ENCODE measurements around the gene GMCL2.

GMCL2 gene

DNA sequence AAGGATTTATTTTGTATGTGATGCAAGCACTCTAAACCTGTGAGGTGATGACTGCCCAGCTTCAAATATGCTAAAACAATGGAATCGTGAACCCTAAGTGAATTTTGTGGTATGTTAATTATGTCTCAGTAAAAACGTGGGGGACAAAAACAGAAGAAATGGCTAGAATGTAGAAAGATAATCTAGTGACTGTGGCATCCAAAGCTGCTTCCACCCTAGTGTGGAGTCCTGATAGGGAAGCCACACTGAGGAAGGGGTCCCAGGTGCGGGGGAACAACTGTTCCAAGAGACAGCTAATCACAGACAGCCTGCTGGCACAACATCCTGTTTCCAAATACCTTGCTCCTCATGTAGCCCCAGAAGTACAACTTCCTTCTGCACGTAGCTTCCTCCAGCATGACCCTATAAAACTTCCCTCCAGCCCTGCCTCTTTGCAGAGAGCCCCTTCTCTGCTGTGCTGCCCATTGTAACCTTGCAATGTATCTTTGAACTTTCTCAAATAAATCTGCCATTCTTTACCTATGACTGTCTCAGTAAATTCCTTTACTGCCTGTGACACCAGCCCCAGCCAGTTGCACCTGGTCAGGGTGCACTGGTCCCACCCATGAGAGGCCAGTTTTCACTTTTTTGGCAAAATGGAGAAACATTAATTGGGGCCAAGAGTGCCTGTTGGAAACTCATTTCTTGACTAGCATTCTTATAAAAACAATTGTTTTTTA lies 4.9 kb downstream of the GMCL2 start:
- no peak for DNase-seq (ENCODE audit: low spot score)

DNA sequence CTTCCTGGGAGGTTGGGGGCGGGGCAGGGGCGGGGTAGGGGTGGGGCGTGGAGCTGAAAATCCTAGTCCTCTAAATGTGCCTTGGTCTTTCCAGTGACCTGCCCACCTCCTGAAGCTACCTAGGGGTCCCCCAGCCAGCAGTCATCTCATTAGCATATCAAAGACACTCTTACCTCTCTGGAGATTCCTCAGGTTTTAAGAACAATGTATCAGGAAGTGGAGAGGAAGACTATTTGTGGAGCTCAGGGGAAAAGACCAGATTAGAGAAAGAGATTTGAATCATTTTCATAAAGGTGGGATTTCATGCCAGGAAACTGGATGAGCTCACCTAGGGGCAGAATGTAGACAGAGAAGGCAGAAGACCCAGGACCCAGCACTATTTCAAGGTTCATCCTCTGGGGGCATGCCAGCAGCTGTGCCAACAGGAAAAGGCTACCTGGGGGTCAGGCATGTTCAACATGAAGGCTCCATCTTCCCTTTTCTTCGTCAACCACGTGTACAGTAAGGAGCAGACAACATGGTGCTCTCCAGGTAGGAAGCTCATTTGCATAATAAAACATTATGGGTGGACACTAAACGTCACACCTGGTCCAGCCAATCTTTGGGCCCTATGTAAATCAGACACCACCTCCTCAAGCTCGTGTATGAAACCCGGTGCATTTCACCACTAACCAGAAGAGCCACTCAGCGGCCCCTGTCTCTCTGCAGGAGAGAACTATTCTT lies 6.9 kb downstream of the GMCL2 start:
- DNase-seq (ENCODE audit: low spot score) = no peak

DNA sequence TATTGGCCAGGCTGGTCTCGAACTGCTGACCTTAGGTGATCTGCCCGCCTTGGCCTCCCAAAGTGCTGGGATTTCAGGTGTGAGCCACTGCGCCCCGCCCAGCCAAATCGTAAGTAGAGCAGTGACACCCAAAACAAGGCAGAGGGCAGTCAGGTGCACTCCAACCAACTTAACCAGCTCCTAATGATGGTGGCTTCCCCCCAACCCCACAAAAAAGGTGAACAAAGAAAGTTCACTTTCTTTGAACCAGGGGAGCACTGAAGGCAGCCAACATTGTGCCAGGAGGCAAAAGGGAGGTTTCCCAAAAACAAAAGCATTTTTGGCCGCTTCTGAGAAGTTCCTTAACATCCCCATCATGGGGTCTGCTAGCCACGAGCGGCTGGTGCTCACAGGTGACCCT lies 9.6 kb downstream of the GMCL2 start:
- DNase-seq (ENCODE audit: low spot score) = no peak

DNA sequence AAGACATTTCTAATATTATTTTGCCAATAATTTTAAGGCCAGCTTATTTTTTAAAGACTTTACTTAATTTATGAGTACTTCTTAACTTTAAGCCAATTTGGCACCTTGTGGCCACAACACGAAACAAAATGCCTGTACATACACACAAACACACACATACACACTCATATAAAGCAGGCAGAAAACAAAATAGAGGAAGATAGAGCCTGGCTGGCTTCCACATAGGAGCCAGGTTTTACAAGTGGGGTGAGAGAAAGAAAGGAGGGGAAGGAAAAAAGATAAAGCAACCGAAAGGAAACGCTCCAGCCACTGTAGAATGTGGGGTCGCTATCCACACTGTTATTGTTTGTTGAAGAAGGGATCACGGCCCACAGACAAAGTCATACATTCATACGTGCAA lies 10.4 kb downstream of the GMCL2 start:
- no peak for DNase-seq (ENCODE audit: low spot score)

DNA sequence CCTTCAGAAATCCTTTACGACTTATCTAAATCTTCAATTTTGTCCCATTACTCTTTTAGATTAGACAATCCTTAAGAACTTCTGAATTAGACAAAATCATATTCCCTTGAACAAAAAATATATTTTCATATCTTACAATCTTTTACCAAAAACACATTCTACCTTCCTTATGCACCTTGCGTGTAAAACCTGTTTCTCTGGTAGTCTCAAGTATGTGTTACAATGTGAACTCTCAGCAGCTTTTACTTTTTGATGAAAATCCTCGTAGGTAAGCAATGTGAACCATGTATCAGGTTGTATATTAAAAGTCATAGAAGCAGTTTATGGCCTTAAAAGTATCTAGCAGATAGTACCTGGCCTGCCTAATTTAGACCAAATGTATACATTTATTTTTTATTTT lies 12.7 kb downstream of the GMCL2 start:
- DNase-seq (ENCODE audit: low spot score) = no peak

DNA sequence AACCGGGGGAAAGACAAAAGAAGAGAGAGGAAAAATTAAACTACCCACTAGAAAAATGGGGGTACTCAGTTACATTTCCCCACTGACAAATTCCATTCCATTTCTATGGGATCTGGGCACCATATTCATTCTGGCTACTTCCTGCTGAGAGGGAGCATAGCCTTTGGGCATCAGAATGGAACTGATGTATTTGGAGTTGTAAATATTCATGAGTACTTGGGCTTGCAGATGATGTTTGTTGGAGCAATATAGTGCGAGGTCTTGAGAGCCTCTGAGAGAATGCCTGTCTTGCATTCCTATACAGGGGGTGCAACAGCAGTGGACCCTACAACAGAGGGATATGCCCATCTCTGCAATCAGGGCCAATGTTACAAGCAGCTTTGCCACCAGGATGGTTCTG lies 16.7 kb downstream of the GMCL2 start:
- no peak for DNase-seq (ENCODE audit: low spot score)

DNA sequence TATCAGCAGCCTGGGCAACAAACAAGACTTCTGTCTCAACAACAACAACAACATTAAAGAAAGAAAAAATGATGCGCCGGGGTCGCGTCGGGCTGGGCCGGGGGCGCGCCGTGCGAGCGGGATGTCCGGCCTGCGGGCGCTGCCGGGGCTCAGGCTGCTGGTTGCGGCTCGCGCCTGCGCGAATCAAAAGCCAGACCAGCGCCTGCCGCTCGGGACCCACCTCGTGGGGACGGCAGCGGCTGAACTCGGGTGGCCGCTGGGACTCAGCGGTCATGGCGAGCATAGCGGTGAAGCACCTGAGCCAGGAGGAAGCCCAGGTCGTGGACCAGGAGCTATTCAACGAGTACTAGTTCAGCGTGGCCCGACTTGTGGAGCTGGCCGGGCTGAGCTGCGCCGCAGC lies 21.6 kb downstream of the GMCL2 start:
- no peak for DNase-seq (ENCODE audit: low spot score)

DNA sequence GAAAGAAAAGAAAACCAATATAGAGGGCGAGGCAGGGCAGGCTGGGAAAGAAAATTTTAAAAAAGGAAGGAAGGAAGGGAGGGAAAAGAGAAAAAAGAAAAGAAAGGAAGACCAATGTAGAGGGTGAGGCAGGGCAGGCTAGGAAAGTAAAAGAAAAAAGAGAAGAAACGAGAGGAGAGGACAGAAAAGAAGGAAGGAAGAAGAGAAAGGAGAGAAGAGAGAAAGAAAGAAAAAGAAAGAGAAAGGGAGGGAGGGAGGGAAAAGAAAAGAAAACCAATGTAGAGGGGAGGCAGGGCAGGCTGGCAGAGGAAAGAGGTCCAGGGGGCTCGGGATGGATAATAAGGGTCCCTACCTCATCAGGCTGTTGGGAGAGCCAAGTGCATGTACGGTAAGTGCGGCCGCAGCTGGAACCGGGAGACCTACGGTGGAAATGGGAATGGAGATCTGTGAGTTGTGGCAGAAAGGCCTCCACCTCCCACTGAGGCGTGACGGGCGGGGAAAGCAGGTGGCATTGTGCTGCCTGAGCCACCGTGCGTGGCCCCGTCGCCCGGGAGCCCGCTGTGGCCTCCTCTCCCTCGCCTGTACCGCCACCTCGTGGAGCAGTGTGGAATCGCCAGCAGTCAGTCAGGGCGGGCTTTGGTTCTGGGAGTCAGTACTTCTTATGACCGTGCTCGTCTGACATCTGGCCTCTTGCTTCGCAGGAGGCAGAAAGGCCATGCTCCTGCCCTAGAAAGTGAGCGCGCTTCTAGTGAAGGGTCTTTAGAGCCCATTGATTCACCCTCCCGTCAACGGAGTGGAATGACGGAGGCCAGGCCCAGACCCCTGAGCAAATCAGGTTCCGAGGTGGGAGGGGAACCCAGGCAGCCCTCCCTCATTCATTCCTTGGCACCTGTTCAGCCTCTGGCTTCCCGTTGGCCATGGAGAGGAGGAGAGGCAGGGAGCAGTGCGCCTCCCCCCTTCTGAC lies 23.1 kb downstream of the GMCL2 start:
- DNase-seq (ENCODE audit: low spot score) = peak; percentile 90

DNA sequence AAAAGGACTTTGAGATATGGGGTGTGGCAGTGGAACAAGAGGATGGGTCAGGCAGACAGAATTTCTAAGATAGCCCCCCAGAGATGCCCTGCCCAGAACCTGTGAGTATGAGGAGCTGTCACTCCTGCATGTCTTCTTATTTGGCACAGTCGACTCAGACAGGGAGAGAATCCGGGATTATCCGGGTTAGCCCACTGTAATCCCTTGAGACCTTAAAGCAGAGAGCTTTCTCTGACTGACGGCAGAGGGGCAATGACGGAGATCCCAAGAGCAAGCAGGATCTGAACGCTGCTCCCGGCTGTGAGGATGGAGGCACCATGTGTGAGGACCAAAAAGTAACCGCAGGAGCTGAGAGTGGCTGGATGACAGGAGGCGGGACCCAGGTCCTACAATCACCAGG lies 24.7 kb downstream of the GMCL2 start:
- DNase-seq (ENCODE audit: low spot score) = no peak

DNA sequence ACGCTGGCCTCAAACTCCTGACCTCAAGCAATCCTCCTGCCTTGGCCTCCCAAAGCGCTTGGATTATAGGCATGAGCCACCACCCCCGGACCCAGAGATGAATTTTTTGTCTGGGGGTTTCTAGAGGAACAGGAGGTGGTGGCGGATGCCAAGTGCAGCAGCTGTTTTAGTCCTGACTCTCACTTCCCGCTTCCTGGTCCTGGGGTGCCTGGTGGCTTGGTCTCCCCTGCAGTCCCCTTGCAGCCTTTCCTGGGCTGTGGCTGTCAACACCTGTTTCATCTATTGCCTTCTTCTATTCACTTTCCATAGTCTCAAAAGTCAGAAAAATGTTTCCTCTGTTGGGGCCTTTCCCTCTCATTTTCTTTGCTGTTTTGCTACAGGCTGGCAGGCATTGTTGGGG lies 27.0 kb downstream of the GMCL2 start:
- no peak for DNase-seq (ENCODE audit: low spot score)

DNA sequence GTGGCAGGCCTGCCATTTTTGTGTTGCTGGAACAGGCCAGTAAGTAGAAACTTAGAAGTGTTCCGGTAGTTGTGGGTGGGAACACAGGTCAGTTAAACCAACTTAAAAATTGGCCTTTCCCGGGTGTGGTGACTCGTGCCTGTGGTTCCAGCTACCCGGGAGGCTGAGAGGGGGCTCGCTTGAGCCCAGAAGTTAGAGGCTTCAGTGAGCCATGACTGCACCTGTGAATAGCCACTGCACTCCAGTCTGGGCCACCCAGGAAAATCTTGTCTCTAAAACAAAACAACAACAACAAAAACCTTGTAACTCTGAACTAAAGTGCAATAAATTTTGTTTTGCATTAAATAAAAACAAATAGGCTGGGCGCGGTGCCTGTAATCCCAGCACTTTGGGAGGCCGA lies 32.1 kb downstream of the GMCL2 start:
- DNase-seq (ENCODE audit: low spot score) = no peak

DNA sequence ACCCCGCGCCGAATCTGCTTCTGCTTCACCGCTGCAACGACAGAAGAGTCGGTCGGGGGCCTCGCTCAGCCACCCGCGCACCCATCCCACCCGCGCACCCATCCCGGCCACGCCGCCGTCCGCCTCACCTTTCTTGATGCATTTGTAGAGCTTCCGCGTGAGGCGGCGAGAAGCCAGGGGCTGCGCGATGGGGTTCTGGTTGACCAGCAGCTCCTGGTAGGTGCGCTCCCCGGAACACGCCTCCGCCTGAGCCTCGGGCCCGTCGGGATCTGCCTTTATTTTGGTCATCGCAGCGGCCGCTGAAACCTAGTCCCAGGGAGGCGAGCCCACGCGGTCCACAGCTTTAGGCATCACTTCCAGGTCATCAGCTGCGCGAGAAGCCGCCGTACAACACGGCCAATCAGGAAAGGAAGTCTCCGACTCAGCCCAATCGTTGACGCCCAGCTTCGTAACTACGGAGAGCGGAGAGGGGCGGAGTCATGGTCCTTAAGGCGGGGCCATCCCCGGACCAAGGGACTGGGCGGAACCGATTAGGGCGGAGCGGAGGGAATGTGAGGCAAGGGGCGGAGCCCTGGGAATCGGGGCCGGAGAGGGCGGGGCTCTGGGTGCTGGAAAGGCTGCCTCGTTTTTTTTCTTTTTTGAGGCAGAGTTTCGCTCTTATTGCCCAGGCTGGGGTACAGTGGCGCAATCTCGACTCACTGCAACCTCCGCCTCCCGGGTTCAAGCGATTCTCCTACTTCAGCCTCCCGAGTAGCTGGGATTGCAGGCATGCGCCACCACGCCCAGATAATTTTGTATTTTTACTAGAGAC lies 33.4 kb downstream of the GMCL2 start, which contains the start of gene NHP2:
TSS of gene NHP2 (minus strand) at position 356 of the 811 bp plus-strand sequence. CDS start at position 288, 68 bp downstream.
- DNase-seq (ENCODE audit: low spot score) = peak; percentile 98

DNA sequence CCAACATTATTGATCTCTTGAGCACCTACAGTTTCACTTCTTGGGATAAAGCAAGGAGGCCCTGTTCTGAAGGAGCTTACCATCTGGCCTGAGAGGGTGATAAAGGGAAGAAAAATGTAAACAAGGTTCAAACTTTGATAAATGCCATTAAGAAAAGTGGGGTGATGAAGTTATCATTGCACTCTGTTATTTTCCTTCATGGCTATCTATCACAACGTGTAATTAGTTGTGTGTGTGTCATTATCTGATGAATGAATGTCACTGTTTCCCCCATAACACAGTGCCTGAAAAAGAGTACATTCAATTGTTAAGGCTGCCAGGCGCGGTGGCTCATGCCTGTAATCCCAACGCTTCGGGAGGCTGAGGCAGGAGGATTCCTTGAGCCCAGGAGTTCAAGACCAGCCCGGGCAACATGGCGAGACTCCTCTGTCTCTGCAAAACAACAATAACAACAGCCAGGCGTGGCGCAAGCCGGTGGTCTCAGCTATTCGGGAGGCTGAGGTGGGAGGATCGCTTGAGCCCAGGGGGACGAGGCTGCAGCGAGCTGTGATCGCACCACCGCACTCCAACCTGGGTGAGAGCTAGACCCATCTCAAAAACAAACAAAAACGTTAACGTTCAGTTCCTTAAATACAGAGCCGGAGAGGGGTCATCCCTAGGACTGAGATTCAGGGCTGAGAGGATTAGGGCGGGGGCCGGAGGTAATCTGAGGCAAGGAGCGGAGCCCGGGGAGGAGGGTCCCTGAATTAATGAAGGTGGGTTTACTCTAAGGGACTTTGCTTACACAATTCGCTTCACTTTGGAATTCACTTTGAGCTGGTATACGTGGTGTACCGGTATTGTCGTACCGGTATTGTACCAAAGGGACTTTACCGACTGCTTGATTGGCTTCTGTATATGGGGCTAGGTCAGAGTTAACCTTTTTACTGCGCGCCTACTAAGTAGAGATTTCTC lies 34.4 kb downstream of the GMCL2 start:
- DNase-seq (ENCODE audit: low spot score) = no peak

DNA sequence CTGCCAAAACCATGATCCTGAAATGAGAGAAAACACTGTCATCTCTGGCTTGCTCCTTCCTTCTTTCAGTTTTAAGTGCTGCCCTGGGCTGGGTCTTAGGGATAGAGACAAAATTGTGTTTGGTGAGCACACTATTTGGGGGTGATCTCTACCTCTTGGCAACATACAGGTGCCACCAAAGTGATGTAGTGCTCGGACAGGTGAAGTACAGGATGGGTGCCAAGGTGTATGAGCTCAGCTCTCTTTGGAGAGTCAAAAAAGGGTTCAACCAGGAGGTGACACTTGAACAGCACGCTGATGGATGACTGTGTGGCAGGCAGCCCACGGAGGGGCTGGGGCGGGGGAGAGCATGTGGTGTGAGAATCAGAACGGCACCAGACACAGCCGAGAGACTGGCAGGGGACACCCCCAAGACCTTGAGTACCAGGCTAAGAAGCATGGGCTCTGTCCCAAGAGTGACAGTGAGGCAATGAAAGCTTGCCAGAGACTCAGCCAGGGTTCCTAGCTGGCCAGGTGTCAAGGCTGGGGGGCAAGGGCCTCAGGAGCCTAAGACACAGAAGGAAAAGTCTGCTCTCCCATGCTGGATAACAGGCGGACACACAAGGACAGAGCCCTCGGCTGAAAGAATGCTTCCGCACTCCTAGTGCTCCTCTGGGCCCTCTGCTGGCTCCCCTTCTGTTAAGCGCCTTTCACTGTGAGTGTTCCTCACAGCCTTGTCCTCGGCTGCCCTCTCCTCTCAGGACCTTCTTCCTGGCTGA lies 36.0 kb downstream of the GMCL2 start:
- DNase-seq (ENCODE audit: low spot score) = no peak

DNA sequence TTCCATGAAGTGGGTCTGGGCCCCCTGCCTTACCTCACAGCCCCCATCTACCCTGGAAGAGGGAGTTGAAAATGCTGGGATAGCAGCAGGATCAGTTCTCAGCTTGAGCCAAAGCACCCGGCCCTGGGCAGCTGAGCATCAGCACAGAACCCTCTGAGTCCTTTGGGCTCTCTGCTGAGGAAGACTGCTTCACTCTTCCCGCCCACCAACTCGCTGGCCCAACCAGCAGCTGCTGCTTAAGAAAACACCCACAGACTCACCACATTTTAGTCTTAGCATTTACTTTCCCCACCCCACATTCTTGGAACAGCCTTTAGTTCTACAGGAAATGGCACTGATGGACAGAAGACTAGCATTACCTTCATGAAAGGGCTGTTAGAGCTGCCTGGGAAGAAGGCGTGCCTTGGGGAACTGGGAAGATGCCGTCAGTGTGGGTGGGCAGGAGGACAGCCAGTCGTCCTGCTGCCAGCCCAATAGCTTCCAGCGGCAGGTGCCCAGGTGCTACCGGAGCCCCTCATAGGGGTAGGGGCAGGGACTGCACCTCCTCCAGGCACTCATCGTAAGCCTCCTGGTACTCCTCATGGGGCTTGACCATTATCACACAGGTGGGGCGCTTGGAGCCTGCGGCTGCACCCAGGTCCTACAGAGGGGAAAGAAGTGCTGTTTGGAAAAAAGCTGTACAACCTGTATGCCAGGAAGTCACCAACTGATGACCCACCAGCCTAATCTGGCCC lies 37.8 kb downstream of the GMCL2 start:
- no peak for DNase-seq (ENCODE audit: low spot score)

DNA sequence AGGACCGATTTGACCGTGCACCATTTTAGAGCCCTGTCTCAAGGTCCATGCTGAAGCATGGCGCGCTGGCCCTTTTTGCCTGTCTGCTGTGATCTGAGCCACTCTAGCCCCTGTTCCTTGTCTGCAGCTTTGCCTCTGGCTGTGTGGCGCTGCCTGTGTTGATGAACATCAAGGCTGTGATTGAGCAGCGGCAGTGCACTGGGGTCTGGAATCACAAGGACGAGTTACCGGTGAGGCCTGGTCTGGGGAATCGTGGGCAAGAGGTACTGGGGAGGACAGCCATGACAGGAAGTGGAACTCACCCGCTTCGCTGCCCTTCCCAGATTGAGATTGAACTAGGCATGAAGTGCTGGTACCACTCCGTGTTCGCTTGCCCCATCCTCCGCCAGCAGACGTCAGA lies 39.8 kb downstream of the GMCL2 start:
- no peak for DNase-seq (ENCODE audit: low spot score)

DNA sequence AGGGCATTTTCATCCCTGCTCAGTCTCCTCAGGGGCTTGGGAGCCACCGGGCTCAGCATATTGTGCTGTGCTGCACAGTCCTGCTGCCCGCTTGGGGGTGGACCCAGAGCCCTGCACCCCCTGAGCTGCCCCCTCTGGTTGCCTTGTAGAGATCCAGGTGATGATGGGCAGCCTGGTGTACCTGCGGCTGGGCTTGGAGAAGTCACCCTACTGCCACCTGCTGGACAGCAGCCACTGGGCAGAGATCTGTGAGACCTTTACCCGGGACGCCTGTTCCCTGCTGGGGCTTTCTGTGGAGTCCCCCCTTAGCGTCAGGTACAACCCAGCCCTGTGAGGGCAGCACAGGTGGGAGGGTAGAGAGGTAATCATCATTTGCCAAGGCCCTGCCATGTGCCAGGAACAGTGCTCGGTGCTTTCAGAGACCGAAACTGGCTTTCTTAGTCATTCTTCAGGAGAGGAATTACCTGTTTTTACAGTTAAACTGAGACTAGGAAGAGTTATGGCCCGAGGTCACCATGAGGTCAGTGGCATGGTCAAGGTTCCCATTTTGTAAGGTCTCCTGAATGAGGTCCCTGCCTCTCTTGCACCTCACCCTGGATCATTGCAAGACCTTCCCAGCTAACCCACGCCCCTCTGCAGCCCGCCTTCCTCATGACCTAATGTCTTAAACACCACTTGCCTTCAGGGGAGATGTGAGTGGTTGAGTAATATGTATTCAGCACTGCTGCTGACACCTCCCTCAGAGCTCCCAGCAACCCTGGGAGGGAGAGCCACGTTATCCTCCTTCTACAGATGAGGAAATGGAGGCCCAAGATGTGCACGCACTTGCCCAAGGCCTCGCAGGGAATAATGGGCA lies 41.0 kb downstream of the GMCL2 start:
- no peak for DNase-seq (ENCODE audit: low spot score)

DNA sequence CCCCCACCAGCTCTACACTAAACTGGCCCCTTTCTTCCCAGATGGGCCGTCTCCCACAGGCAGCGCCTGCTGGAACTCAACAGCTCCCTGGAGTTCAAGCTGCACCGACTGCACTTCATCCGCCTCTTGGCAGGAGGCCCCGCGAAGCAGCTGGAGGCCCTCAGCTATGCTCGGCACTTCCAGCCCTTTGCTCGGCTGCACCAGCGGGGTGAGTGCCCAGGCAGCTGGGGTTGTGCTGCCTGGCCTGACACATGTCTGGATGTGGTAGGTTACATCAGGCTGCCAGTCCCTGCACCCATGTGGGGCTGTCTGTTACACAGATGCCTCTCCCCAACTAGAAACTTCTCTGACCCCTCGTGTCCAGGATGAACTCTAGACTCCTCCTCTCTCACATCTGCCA lies 43.3 kb downstream of the GMCL2 start:
- DNase-seq (ENCODE audit: low spot score) = peak; percentile 82
